Peyer's patch (tissue), 4 donors: ENCODE measurements around the gene KRTAP5-3. TPM values are rescaled to one million over a fixed set of nuclear protein-coding genes. Genes with fewer than 3 reads are reported as not detected.
"Not testable (repeated sequence)": the region's sequence is repeated elsewhere in the genome, so short reads cannot be mapped to it uniquely, and the experiment has no call there.

Experiments used
- DNase-seq, 3 donors: peaks; one replicate each; pipeline ENCODE4 v3.0.0-alpha.2; 2017 to 2019
- H3K27ac ChIP-seq, 4 donors: fragments of 200-600 bp; sonication (generic); one replicate each; pipeline ENCODE4 v1.5.1; 2016 to 2019
- H3K27me3 ChIP-seq, 2 donors: fragments of 200-600 bp; sonication (generic); one replicate each; pipeline ENCODE4 v1.5.1; 2019
- H3K36me3 ChIP-seq, 3 donors: fragments of 200-600 bp; sonication (generic); one replicate each; pipeline ENCODE4 v1.5.1; 2016 to 2019
- H3K4me1 ChIP-seq, 4 donors: fragments of 200-600 bp; sonication (generic); one replicate each; pipeline ENCODE4 v1.5.1; 2016 to 2019
- H3K4me3 ChIP-seq, 4 donors: fragments of 200-600 bp; sonication (generic); 1 replicate in 3 of 4; 2 replicates in 1 of 4; pipeline ENCODE4 v1.5.1; 2016 to 2019; ENCODE audit warnings: mild to moderate bottlenecking in 1 of 4
- H3K9me3 ChIP-seq, 4 donors: fragments of 200-600 bp; sonication (generic); one replicate each; pipeline ENCODE4 v1.5.1; 2016 to 2019; ENCODE audit warnings: mild to moderate bottlenecking in 1 of 4
- POLR2A ChIP-seq, 2 donors: fragments of 450-650 bp; IDR thresholded peaks; one replicate each; pipeline ENCODE4 v1.5.1; 2017; ENCODE audit warnings: antibody characterized with exemption in 2 of 2, mild to moderate bottlenecking in 2 of 2, moderate library complexity in 2 of 2
- total RNA-seq, 4 donors: library from RNA; depleted of rRNA; stranded (reverse); fragments of >200 nt; gene quantifications; one replicate each; pipeline ENCODE4 v1.1.0, GENCODE V29; 2016
- TF ChIP-seq, protein P1 (sequence below), 6 experiments: fragments of 450-650 bp in 4 of 6; fragments of 200-600 bp in 2 of 6; sonication (generic) in 1 of 6; IDR thresholded peaks; one replicate each; pipeline ENCODE4 v1.5.1; 2017 to 2019; ENCODE audit warnings: antibody characterized with exemption in 6 of 6, mild to moderate bottlenecking in 3 of 6, moderate library complexity in 1 of 6

Gene KRTAP5-3
- total RNA-seq, 4 donors from 2014 or later, result not detected

DNA sequence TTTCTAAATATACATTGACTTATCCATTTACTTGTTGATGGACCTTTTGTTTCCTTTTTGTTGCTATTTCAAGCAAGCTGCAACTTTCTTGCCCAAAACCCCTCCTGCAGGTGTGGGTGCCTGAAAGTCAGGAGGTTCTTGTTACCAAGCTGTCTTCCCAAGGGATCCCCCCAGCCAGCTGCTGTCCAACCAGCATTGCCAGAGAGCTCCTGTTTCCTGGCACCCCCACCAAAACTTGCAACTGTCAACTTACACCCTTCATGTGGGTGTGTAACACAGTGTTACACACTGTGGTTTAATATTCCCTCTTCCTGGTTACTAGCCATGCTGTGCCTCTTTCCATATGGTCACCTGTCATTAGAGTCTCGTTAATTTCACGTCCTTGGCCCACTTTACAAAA, 21.6 kb downstream of the KRTAP5-3 start:
- DNase-seq, result no peak
- Histone ChIP-seq H3K27ac (no peak overlapping the region), H3K36me3 (no peaks in the 10 kb centered on the region), H3K4me3 (no peak overlapping the region), H3K9me3 (no peaks in the 10 kb centered on the region), H3K27me3 (no peaks in the 10 kb centered on the region), H3K4me1 (no peaks in the 10 kb centered on the region)
- no peak for TF ChIP-seq POLR2A (IDR thresholded peaks at IDR 0.05)
- TF ChIP-seq, protein P1, sequence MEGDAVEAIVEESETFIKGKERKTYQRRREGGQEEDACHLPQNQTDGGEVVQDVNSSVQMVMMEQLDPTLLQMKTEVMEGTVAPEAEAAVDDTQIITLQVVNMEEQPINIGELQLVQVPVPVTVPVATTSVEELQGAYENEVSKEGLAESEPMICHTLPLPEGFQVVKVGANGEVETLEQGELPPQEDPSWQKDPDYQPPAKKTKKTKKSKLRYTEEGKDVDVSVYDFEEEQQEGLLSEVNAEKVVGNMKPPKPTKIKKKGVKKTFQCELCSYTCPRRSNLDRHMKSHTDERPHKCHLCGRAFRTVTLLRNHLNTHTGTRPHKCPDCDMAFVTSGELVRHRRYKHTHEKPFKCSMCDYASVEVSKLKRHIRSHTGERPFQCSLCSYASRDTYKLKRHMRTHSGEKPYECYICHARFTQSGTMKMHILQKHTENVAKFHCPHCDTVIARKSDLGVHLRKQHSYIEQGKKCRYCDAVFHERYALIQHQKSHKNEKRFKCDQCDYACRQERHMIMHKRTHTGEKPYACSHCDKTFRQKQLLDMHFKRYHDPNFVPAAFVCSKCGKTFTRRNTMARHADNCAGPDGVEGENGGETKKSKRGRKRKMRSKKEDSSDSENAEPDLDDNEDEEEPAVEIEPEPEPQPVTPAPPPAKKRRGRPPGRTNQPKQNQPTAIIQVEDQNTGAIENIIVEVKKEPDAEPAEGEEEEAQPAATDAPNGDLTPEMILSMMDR (IDR thresholded peaks at IDR 0.05), result no peak

DNA sequence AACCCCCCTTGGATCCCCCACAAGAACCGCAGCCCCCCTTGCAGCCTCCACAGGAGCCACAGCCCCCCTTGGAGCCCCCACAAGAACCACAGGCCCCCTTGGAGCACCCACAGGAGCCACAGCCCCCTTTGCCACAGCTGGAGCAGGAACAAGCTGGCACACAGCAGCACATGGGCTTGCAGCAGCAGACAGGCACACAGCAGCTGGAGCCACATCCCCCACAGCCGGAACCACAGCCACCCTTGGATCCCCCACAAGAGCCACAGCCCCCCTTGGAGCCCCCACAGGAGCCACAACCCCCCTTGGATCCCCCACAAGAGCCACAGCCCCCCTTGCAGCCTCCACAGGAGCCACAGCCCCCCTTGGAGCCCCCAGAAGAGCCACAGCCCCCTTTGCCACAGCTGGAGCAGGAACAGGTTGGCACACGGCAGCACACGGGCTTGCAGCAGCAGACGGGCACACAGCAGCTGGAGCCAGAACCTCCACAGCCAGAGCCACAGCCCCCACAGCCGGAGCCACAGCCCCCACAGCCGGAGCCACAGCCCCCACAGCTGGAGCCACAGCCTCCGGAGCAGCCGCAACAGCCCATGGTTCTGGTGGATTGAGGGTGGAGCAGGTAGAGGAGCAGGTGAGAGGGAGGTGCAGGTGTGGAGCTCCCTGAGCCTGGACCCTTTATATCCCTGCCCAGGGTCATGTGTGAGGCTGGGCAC, 23.4 kb downstream of the KRTAP5-3 start, which contains the start of gene KRTAP5-1:
KRTAP5-1 (minus strand) TSS at position 623 of the 710 bp plus-strand sequence; CDS start at position 589, 34 bp downstream.
- H3K27me3 ChIP-seq, H3K4me3 ChIP-seq, H3K27ac ChIP-seq, H3K4me1 ChIP-seq, H3K36me3 ChIP-seq, DNase-seq, H3K9me3 ChIP-seq: not testable (repeated sequence)

DNA sequence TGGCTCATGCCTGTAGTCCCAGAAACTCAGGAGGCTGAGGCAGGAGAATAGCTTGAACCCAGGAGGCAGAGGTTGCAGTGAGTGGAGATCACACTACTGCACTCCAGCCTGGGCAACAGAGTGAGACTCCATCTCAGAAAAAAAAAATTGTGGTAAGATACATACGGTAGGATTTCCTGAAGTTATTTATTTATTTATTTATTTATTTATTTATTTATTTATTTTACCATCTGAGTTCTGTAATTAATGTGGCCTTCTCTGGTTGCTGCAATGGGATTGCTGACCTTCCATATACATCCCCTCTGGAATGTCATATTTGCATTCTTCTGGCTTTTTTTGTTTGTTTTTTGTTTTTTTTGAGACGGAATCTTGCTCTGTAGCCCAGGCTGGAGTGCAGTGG, 25.4 kb downstream of the KRTAP5-3 start:
- not testable (repeated sequence) for H3K27me3 ChIP-seq, H3K4me1 ChIP-seq, H3K36me3 ChIP-seq, DNase-seq, H3K9me3 ChIP-seq, H3K27ac ChIP-seq, H3K4me3 ChIP-seq

- no peak overlapping the region for H3K4me3 ChIP-seq
- DNase-seq, result no peak
- no peaks in the 10 kb centered on the region for H3K36me3 ChIP-seq
- TF ChIP-seq, protein P1 (IDR thresholded peaks at IDR 0.05), result no peak
- no peak for TF ChIP-seq POLR2A (IDR thresholded peaks at IDR 0.05)
- no peaks in the 10 kb centered on the region for H3K27me3 ChIP-seq
- H3K4me1 ChIP-seq, result no peaks in the 10 kb centered on the region
- peaks cover 0 to 5% (median 0%) of the 10 kb centered on the region in 4 donors for H3K9me3 ChIP-seq
- no peak overlapping the region for H3K27ac ChIP-seq
Measured at GRCh38 chr11:1581976-1582375, 26.3 kb downstream of the KRTAP5-3 start.

DNA sequence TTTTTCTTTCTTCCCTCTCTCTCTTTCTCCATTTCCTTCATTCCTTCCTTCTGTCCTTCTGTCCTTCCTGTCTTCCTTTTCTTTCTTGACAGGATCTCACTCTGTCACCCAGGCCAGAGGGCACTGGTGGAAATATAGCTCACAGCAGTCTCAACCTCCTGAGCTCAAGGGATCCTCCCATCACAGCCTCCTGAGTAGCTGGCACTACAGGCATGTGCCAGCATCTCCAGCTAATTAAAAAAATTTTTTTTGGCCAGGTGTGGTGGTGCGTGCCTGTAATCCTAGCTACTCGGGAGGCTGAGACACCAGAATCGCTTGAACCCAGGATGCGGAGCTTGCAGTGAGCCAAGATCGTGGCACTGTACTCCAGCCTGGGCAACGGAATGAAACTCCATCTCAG, 31.4 kb downstream of the KRTAP5-3 start:
- H3K4me1 ChIP-seq, result peaks cover 0 to 23% (median 10%) of the 10 kb centered on the region in 4 donors
- no peaks in the 10 kb centered on the region for H3K27me3 ChIP-seq
- H3K9me3 ChIP-seq, result peaks cover 0 to 5% (median 0%) of the 10 kb centered on the region in 4 donors
- no peaks in the 10 kb centered on the region for H3K36me3 ChIP-seq
- no peak overlapping the region for H3K4me3 ChIP-seq
- no peak overlapping the region for H3K27ac ChIP-seq
- no peak for DNase-seq
- TF ChIP-seq, protein P1 (IDR thresholded peaks at IDR 0.05), result no peak

DNA sequence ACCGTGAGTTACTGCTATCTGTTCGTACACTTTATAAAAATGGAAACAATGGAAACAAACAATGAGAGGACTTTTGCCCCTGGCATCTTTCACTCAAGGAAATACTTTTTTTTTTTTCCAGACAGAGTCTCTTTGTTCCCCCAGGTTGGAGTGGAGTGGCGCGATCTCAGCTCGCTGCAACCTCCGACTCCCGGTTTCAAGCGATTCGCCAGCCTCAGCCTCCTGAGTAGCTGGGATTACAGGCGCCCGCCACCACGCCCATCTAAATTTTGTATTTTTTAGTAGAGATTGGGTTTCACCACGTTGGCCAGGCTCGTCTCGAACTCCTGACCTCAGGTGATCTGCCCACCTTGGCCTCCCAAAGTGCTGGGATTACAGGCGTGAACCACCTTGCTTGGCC, 32.5 kb downstream of the KRTAP5-3 start:
- not testable (repeated sequence) for H3K4me3 ChIP-seq, H3K9me3 ChIP-seq, H3K27ac ChIP-seq, H3K27me3 ChIP-seq, H3K36me3 ChIP-seq
- H3K4me1 ChIP-seq, result peaks cover 0 to 33% (median 17%) of the 10 kb centered on the region in 4 donors
- peak in 1 of 3 donors; percentile 43 for DNase-seq

- peak overlapping the region in 1 of 4 donors; percentile 97 for H3K27ac ChIP-seq
- peaks cover 0 to 5% (median 0%) of the 10 kb centered on the region in 4 donors for H3K9me3 ChIP-seq
- no peak for DNase-seq
- H3K4me3 ChIP-seq, result peak overlapping the region in 2 of 4 donors; percentile 71 to 88
- no peak for TF ChIP-seq POLR2A (IDR thresholded peaks at IDR 0.05)
- TF ChIP-seq, protein P1 (IDR thresholded peaks at IDR 0.05), result no peak
- H3K36me3 ChIP-seq, result no peaks in the 10 kb centered on the region
- H3K27me3 ChIP-seq, result no peaks in the 10 kb centered on the region
- H3K4me1 ChIP-seq, result peaks cover 3 to 36% (median 25%) of the 10 kb centered on the region in 4 donors
Measured at GRCh38 chr11:1574933-1575242, 33.4 kb downstream of the KRTAP5-3 start.
